H1 (cell line): ENCODE data around the gene TBCD. TPM values are rescaled to one million over a fixed set of nuclear protein-coding genes. Genes with fewer than 3 reads are reported as not detected.

Source experiments
- KDM1A ChIP-seq: fragments of 200-600, 300-600 bp; sonication (generic); IDR thresholded peaks from 2 replicates; pipeline ENCODE4 v1.7.1; 2016; ENCODE audit warnings: mild to moderate bottlenecking, low read length, borderline replicate concordance
- POLR2AphosphoS5 ChIP-seq: IDR thresholded peaks from 2 replicates; pipeline ENCODE4 v1.6.1; 2011; ENCODE audit warnings: low read depth, low read length
- POU5F1 ChIP-seq: IDR thresholded peaks from 2 replicates; pipeline ENCODE4 v1.6.1; 2011; ENCODE audit warnings: low read depth, mild to moderate bottlenecking, low read length, moderate library complexity
- SUZ12 ChIP-seq: fragments of 200-600 bp; sonication (generic); IDR thresholded peaks from 2 replicates; pipeline ENCODE4 v1.6.1; 2012; ENCODE audit warnings: mild to moderate bottlenecking, inconsistent platforms, low read length, moderate library complexity, mixed read lengths
- YY1 ChIP-seq: IDR thresholded peaks from 2 replicates; pipeline ENCODE4 v1.6.1; 2011; ENCODE audit warnings: low read depth, mild to moderate bottlenecking, low read length
- polyA plus RNA-seq, 7 experiments: library from polyadenylated mRNA; depleted of rRNA in 3 of 7; stranded (reverse) in 5 of 7; unstranded in 2 of 7; fragments of >200 nt in 5 of 7; fragments of 200-250 nt in 2 of 7; gene quantifications; 1 replicate in 5 of 7; 2 replicates in 1 of 7; 4 replicates in 1 of 7; pipeline versions ENCODE4 v1.2.1 to v1.2.3, GENCODE V29; 2011 to 2013; ENCODE audit warnings: missing spikeins in 2 of 7, mixed read lengths in 2 of 7
- total RNA-seq: library from RNA; stranded (reverse); fragmentation: NEBNext Ultra II Directional; extraction: Animal tissue kit (Norgen Biotek cat#: 25700); gene quantifications from 2 replicates; pipeline ENCODE4 v1.2.1, GENCODE V29; 2021

The TBCD gene
- total and polyA plus RNA-seq, 2 of the 8 experiments (the other 6 are each of a cell fraction or from before 2014, with no cell fraction given): 118 to 162 TPM

DNA sequence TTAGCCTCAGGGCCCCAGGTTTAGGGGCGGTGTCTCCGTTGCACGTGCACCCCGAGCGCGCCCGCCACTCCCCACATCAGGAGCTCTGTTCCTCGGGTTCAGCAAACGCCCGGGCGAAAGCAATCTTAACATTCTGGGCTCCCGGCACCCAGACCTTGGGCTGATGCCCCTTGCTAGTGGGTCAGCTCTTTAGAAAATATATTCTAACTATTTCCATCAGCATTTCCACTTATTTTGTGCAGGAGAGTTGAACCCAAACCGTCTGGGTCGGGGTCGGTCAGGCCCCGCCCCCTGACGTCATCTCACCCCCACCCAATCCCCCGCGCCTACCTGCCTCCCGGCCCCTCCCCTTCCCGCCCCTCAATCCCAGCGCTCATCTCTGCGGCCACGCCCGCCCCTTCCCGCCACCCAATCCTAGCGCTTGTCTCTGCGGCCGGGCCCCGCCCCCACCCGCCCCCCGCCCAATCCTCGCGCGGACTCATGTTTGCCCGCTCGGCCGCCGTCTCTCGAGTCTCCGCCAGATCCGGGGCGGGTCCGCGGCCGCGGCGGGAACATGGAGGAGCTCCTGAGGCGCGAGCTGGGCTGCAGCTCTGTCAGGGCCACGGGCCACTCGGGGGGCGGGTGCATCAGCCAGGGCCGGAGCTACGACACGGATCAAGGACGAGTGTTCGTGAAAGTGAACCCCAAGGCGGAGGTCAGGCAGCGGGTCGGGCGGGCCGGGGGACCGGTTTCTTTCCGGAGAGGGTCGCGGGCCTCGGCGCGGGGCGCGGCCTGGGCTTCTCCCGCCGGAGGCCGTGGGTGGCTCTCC, 35.5 kb upstream of the TBCD start, which contains the start of gene FN3KRP (continued):
- TF ChIP-seq POLR2AphosphoS5: no peak
- TF ChIP-seq POU5F1: no peak
- no peak for TF ChIP-seq KDM1A
- no peak for TF ChIP-seq SUZ12
- TF ChIP-seq YY1: peak; percentile 37; the same call in 1 of the 2 replicates
